ENCODE measurements around the gene SLC9A8. TPM values are rescaled to one million over a fixed set of nuclear protein-coding genes. Genes with fewer than 3 reads are reported as not detected.

Gene SLC9A8
- total and polyA plus RNA-seq, 4 experiments from 2014 or later = 3.4 to 25.6 (median 16.9) TPM

- no peak overlapping the region for H3K4me3 ChIP-seq (ENCODE audit: low read length in 2 of 2)
- H3K4me1 ChIP-seq (ENCODE audit: insufficient read depth, low read length) = no peaks in the 10 kb centered on the region
- H3K27ac ChIP-seq (ENCODE audit: low read depth, low read length) = no peak overlapping the region
- peaks cover 0 to 2% (median 0%) of the 10 kb centered on the region in 4 donors for H3K4me1 Mint-ChIP-seq
- H3K27ac Mint-ChIP-seq = no peak overlapping the region
- ChIA-PET CTCF (ENCODE audit: partially characterized antibody) (no interaction called here), POLR2A (ENCODE audit: partially characterized antibody) (no interaction called here)
- H3K36me3 ChIP-seq (ENCODE audit: insufficient read depth, low read length) = no peaks in the 10 kb centered on the region
- intact Hi-C loops (cut with micrococcal nuclease) = no loop called here
- H3K4me3 Mint-ChIP-seq = no peak overlapping the region
- H3K9me3 Mint-ChIP-seq = no peaks in the 10 kb centered on the region
- H3K9me3 ChIP-seq (ENCODE audit: control insufficient read depth in 1 of 2, low read length in 2 of 2) = no peaks in the 10 kb centered on the region
- H3K36me3 Mint-ChIP-seq = no peaks in the 10 kb centered on the region
- H3K27me3 ChIP-seq (ENCODE audit: insufficient read depth, low read length) = no peaks in the 10 kb centered on the region
- DNase-seq = no peak
- peaks cover 0 to 4% of the 10 kb centered on the region in 2 donors for H3K27me3 Mint-ChIP-seq
Measured at GRCh38 chr20:49787371-49788357, 25.0 kb upstream of the SLC9A8 start.

DNA sequence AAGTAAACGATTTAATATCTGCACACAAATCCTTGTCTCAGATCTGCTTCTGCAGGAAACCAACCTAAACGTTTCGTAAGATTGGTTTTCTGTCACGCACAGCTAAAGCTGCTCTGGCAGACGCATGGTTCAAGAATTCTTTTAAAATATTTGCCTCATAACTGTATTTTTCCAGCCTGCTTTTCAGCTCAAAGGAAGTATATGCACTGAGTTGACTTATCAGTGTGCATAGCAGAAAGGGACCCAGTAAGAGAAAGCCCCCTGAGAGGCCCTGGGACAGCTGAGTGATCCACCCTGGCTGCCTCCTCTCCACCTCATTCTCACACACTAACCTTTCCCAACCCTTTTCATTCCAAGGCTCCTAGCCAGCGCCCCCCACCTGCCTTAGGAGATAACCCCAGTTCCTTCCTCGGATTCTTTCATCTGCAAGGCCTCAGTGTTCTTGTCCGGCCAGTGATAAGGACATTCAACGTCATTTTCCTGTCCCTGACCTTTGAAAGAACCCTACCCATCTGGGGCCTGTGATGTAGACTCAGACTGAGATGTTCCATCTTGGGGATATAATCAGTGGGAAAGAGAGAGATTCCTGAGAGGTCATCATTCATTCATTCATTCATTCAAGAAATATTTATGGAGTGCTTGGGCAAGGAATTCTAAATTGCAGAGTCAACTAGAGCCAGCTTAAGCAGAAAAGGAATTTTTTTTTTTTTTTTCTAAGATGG is 22.4 kb upstream of the SLC9A8 start:
- POLR2A ChIA-PET (ENCODE audit: partially characterized antibody) = no interaction called here
- intact Hi-C loops (cut with micrococcal nuclease) = no loop called here
- Mint-ChIP-seq H3K27me3 (peaks cover 7 to 8% of the 10 kb centered on the region in 2 donors), H3K36me3 (no peaks in the 10 kb centered on the region), H3K4me1 (peaks cover 6 to 10% (median 9%) of the 10 kb centered on the region in 4 donors), H3K9me3 (no peaks in the 10 kb centered on the region), H3K4me3 (no peak overlapping the region), H3K27ac (no peak overlapping the region)
- Histone ChIP-seq H3K36me3 (ENCODE audit: insufficient read depth, low read length) (no peaks in the 10 kb centered on the region), H3K9me3 (ENCODE audit: control insufficient read depth in 1 of 2, low read length in 2 of 2) (no peaks in the 10 kb centered on the region), H3K4me1 (ENCODE audit: insufficient read depth, low read length) (peaks cover 5% of the 10 kb centered on the region), H3K4me3 (ENCODE audit: low read length in 2 of 2) (no peak overlapping the region), H3K27ac (ENCODE audit: low read depth, low read length) (no peak overlapping the region), H3K27me3 (ENCODE audit: insufficient read depth, low read length) (no peaks in the 10 kb centered on the region)
- CTCF ChIA-PET (ENCODE audit: partially characterized antibody) = no interaction called here
- DNase-seq = no peak

GRCh38 chr20:49791165-49791564 is 21.5 kb upstream of the SLC9A8 start:
- ChIA-PET CTCF (ENCODE audit: partially characterized antibody) (no interaction called here), POLR2A (ENCODE audit: partially characterized antibody) (no interaction called here)
- H3K27me3 Mint-ChIP-seq = peaks cover 7 to 8% of the 10 kb centered on the region in 2 donors
- intact Hi-C loops (cut with micrococcal nuclease) = no loop called here
- peaks cover 7 to 10% (median 9%) of the 10 kb centered on the region in 4 donors for H3K4me1 Mint-ChIP-seq
- Histone ChIP-seq H3K27ac (ENCODE audit: low read depth, low read length) (no peak overlapping the region), H3K27me3 (ENCODE audit: insufficient read depth, low read length) (no peaks in the 10 kb centered on the region), H3K4me3 (ENCODE audit: low read length in 2 of 2) (no peak overlapping the region), H3K36me3 (ENCODE audit: insufficient read depth, low read length) (no peaks in the 10 kb centered on the region), H3K4me1 (ENCODE audit: insufficient read depth, low read length) (peaks cover 5% of the 10 kb centered on the region), H3K9me3 (ENCODE audit: control insufficient read depth in 1 of 2, low read length in 2 of 2) (no peaks in the 10 kb centered on the region)
- no peaks in the 10 kb centered on the region for H3K36me3 Mint-ChIP-seq
- H3K4me3 Mint-ChIP-seq = no peak overlapping the region
- DNase-seq = no peak
- no peaks in the 10 kb centered on the region for H3K9me3 Mint-ChIP-seq
- H3K27ac Mint-ChIP-seq = peak overlapping the region in 1 of 7 donors; percentile 63

GRCh38 chr20:49792006-49792405 is 20.6 kb upstream of the SLC9A8 start:
- Mint-ChIP-seq H3K4me1 (peaks cover 7 to 10% (median 9%) of the 10 kb centered on the region in 4 donors), H3K4me3 (no peak overlapping the region), H3K36me3 (no peaks in the 10 kb centered on the region), H3K27ac (no peak overlapping the region), H3K9me3 (no peaks in the 10 kb centered on the region), H3K27me3 (peaks cover 8 to 9% of the 10 kb centered on the region in 2 donors)
- H3K27me3 ChIP-seq (ENCODE audit: insufficient read depth, low read length) = no peaks in the 10 kb centered on the region
- CTCF ChIA-PET (ENCODE audit: partially characterized antibody) = no interaction called here
- H3K9me3 ChIP-seq (ENCODE audit: control insufficient read depth in 1 of 2, low read length in 2 of 2) = no peaks in the 10 kb centered on the region
- H3K36me3 ChIP-seq (ENCODE audit: insufficient read depth, low read length) = no peaks in the 10 kb centered on the region
- no peak overlapping the region for H3K4me3 ChIP-seq (ENCODE audit: low read length in 2 of 2)
- no peak overlapping the region for H3K27ac ChIP-seq (ENCODE audit: low read depth, low read length)
- POLR2A ChIA-PET (ENCODE audit: partially characterized antibody) = no interaction called here
- no peak for DNase-seq
- intact Hi-C loops (cut with micrococcal nuclease) = no loop called here
- H3K4me1 ChIP-seq (ENCODE audit: insufficient read depth, low read length) = peaks cover 5% of the 10 kb centered on the region

GRCh38 chr20:49792611-49793010 is 20.0 kb upstream of the SLC9A8 start:
- H3K4me1 Mint-ChIP-seq = peaks cover 7 to 10% (median 9%) of the 10 kb centered on the region in 4 donors
- peaks cover 5% of the 10 kb centered on the region for H3K4me1 ChIP-seq (ENCODE audit: insufficient read depth, low read length)

GRCh38 chr20:49794336-49795134 is 18.1 kb upstream of the SLC9A8 start:
- Histone ChIP-seq H3K27ac (ENCODE audit: low read depth, low read length) (no peak overlapping the region), H3K36me3 (ENCODE audit: insufficient read depth, low read length) (no peaks in the 10 kb centered on the region), H3K4me1 (ENCODE audit: insufficient read depth, low read length) (peaks cover 5% of the 10 kb centered on the region), H3K4me3 (ENCODE audit: low read length in 2 of 2) (no peak overlapping the region), H3K27me3 (ENCODE audit: insufficient read depth, low read length) (no peaks in the 10 kb centered on the region), H3K9me3 (ENCODE audit: control insufficient read depth in 1 of 2, low read length in 2 of 2) (no peaks in the 10 kb centered on the region)
- peak in 2 of 5 donors; percentile 12 to 50 for DNase-seq
- no peaks in the 10 kb centered on the region for H3K9me3 Mint-ChIP-seq
- no peaks in the 10 kb centered on the region for H3K36me3 Mint-ChIP-seq
- peaks cover 9 to 11% of the 10 kb centered on the region in 2 donors for H3K27me3 Mint-ChIP-seq
- ChIA-PET CTCF (ENCODE audit: partially characterized antibody) (no interaction called here), POLR2A (ENCODE audit: partially characterized antibody) (no interaction called here)
- H3K4me3 Mint-ChIP-seq = peak overlapping the region in 1 of 8 donors; percentile 32
- peaks cover 7 to 10% (median 9%) of the 10 kb centered on the region in 4 donors for H3K4me1 Mint-ChIP-seq
- H3K27ac Mint-ChIP-seq = peak overlapping the region in 1 of 7 donors; percentile 61
- intact Hi-C loops (cut with micrococcal nuclease) = no loop called here

More at GRCh38 chr20:49792611-49793010, 20.0 kb upstream of the SLC9A8 start:
- Mint-ChIP-seq H3K9me3 (no peaks in the 10 kb centered on the region), H3K36me3 (no peaks in the 10 kb centered on the region), H3K27me3 (peaks cover 8 to 9% of the 10 kb centered on the region in 2 donors), H3K4me3 (no peak overlapping the region), H3K27ac (no peak overlapping the region)
- no peak for DNase-seq
- H3K27ac ChIP-seq (ENCODE audit: low read depth, low read length) = no peak overlapping the region
- no peak overlapping the region for H3K4me3 ChIP-seq (ENCODE audit: low read length in 2 of 2)
- H3K36me3 ChIP-seq (ENCODE audit: insufficient read depth, low read length) = no peaks in the 10 kb centered on the region
- H3K27me3 ChIP-seq (ENCODE audit: insufficient read depth, low read length) = no peaks in the 10 kb centered on the region
- intact Hi-C loops (cut with micrococcal nuclease) = no loop called here
- ChIA-PET POLR2A (ENCODE audit: partially characterized antibody) (no interaction called here), CTCF (ENCODE audit: partially characterized antibody) (no interaction called here)
- H3K9me3 ChIP-seq (ENCODE audit: control insufficient read depth in 1 of 2, low read length in 2 of 2) = no peaks in the 10 kb centered on the region

DNA sequence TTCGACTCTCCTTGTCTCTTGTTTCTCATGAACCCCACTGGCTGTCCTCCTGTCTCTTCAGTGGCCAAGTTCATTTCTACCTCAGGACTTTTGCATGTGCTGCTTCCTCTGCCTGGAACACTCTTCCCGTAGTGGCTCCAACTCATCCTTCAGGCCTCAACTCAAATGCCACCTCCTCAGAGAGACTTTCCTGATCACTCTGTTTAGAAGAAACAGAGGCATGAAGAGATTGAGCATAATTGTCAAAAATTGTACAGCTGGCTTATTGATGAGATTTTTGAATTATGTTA is 17.5 kb upstream of the SLC9A8 start:
- DNase-seq = no peak
- H3K27ac Mint-ChIP-seq = peak overlapping the region in 2 of 7 donors; percentile 18 to 61
- H3K9me3 ChIP-seq (ENCODE audit: control insufficient read depth in 1 of 2, low read length in 2 of 2) = no peaks in the 10 kb centered on the region
- no peak overlapping the region for H3K4me3 ChIP-seq (ENCODE audit: low read length in 2 of 2)
- H3K4me3 Mint-ChIP-seq = peak overlapping the region in 1 of 8 donors; percentile 32
- H3K4me1 ChIP-seq (ENCODE audit: insufficient read depth, low read length) = peaks cover 5% of the 10 kb centered on the region
- no peaks in the 10 kb centered on the region for H3K36me3 Mint-ChIP-seq
- H3K27me3 Mint-ChIP-seq = peaks cover 9 to 11% of the 10 kb centered on the region in 2 donors
- ChIA-PET CTCF (ENCODE audit: partially characterized antibody) (no interaction called here), POLR2A (ENCODE audit: partially characterized antibody) (no interaction called here)
- intact Hi-C loops (cut with micrococcal nuclease) = no loop called here
- no peaks in the 10 kb centered on the region for H3K36me3 ChIP-seq (ENCODE audit: insufficient read depth, low read length)
- no peak overlapping the region for H3K27ac ChIP-seq (ENCODE audit: low read depth, low read length)
- peaks cover 7 to 10% (median 9%) of the 10 kb centered on the region in 4 donors for H3K4me1 Mint-ChIP-seq
- H3K9me3 Mint-ChIP-seq = no peaks in the 10 kb centered on the region
- no peaks in the 10 kb centered on the region for H3K27me3 ChIP-seq (ENCODE audit: insufficient read depth, low read length)
